ENCODE data around the gene TARS3.

TARS3 gene

DNA sequence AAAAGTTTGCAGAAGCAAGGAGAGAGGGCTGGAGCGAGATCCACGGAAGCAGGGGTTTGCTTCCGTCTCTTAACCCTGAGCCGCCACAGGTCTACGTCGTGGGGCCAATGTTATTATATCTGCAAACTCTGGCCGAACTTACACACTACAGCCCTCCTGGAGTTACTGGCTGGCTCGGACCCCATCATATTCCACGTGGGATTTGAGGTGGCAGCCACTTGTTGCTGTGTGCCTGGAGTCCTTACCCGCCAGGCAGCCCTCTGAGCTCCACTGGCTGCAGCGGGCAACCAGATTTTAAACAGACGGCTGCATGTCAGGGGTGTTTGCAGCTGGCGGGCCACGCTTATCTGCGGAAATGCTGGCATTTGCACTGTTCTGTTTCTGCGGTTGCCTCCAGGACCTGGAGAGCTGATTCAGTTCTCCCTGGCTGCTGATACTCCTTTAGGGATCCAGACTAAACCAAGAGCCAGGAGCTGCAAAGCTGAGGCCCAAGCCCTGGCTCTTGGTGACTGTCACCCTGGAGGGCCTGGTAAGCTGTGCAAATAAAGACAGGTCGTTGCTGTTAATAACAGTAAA is 106.8 kb downstream of the TARS3 start:
- TF ChIP-seq, protein P1, sequence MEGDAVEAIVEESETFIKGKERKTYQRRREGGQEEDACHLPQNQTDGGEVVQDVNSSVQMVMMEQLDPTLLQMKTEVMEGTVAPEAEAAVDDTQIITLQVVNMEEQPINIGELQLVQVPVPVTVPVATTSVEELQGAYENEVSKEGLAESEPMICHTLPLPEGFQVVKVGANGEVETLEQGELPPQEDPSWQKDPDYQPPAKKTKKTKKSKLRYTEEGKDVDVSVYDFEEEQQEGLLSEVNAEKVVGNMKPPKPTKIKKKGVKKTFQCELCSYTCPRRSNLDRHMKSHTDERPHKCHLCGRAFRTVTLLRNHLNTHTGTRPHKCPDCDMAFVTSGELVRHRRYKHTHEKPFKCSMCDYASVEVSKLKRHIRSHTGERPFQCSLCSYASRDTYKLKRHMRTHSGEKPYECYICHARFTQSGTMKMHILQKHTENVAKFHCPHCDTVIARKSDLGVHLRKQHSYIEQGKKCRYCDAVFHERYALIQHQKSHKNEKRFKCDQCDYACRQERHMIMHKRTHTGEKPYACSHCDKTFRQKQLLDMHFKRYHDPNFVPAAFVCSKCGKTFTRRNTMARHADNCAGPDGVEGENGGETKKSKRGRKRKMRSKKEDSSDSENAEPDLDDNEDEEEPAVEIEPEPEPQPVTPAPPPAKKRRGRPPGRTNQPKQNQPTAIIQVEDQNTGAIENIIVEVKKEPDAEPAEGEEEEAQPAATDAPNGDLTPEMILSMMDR (IDR thresholded peaks at IDR 0.05; ENCODE audit: borderline replicate concordance, control extremely low read depth, extremely low read depth, insufficient read depth, missing control alignments) = no peak
- in situ Hi-C loops (cut with MboI; ENCODE audit: low sequenced_read_pairs, unreplicated experiment) = no loop called here
- DNase-seq (ENCODE audit: low spot score) = no peak

DNA sequence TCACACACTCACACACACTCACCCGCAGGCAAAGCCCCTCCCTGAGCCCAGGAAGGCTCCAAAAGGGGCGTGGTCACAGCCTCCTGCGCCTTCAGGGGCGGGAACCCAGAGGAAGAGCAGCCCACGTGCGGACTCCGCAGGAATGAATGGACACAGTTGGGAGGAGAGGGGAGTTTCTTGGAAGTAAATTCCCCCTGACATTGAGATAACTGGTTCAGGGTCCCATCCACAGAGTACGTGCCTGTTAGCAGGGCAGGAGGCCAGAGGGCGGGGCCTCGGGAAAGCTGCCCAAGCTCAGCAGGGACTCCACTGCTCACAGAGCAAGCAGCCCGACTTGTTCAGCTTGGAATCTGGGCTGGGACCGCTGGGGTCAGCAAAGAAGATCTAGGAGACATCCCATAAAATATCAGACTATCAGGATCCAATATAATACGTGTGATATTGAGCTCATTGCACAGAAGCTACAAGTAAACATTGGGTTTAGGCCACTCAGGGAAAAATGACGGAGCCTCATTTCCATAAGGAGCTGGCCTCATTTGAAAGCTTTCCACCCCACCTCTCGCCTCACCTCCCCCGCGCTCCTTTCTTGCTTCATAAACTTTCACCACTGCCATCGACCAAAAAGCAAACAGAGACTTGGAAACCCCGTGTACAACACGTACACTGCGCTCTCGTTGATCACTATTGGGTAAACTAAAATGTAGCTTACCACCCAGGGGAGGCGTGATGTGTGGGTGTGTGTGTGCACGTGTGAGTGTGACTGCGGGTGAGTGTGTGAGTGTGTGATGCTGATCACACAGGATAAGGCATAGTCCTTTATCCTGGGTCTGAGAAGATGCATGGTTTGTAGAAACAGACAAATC is 108.1 kb downstream of the TARS3 start:
- in situ Hi-C loops (cut with MboI; ENCODE audit: low sequenced_read_pairs, unreplicated experiment) = no loop called here
- DNase-seq (ENCODE audit: low spot score) = no peak
- TF ChIP-seq, protein P1 (IDR thresholded peaks at IDR 0.05; ENCODE audit: borderline replicate concordance, control extremely low read depth, extremely low read depth, insufficient read depth, missing control alignments) = no peak

DNA sequence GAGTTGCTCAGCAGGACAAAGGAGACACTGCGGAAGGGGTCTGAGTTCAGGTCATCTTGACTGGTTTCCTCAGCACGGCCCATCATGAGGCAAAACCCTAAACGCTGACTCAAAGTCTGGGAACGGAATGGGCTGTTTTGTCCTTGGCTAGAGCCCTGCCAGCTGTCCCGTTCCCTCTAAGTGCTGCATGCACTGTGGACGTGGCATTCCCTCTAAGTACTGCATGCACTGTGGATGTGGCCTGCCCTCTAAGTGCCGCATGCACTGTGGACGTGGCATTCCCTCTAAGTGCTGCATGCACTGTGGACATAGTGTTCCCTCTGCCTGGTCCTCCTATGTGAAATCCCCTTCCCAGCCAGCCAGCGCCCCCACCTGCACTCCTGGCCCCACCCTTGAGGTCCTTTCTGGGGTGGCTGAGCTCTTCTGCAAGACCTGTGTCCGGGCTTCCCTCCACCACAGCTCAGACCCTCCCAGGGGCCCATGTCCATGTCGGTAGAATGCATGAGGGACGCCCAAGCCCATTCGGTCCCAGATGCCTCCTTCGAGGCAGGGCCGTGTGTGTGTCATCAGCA is 108.8 kb downstream of the TARS3 start:
- DNase-seq (ENCODE audit: low spot score) = no peak
- in situ Hi-C loops (cut with MboI; ENCODE audit: low sequenced_read_pairs, unreplicated experiment) = no loop called here
- TF ChIP-seq, protein P1 (IDR thresholded peaks at IDR 0.05; ENCODE audit: borderline replicate concordance, control extremely low read depth, extremely low read depth, insufficient read depth, missing control alignments) = no peak

DNA sequence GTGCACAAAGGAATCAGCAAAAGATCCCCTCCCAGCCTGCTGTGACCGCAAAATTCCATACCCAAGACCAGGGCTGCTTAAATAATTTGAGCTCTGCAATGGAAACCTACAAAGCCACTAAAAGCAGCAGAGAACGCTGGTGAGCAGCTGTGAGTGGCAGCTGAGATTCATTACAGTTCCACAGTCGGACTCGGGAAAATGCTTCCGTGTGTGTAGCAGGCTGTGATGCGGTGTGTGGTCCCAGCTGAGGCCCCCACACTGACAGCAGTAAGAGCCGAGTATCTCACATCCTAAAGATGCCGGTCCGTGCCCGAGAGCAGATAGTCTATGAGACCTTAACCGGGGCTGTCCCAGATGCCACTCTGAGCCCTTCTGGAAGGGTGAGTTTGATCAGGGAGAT is 109.5 kb downstream of the TARS3 start:
- in situ Hi-C loops (cut with MboI; ENCODE audit: low sequenced_read_pairs, unreplicated experiment) = no loop called here
- TF ChIP-seq, protein P1 (IDR thresholded peaks at IDR 0.05; ENCODE audit: borderline replicate concordance, control extremely low read depth, extremely low read depth, insufficient read depth, missing control alignments) = no peak

DNA sequence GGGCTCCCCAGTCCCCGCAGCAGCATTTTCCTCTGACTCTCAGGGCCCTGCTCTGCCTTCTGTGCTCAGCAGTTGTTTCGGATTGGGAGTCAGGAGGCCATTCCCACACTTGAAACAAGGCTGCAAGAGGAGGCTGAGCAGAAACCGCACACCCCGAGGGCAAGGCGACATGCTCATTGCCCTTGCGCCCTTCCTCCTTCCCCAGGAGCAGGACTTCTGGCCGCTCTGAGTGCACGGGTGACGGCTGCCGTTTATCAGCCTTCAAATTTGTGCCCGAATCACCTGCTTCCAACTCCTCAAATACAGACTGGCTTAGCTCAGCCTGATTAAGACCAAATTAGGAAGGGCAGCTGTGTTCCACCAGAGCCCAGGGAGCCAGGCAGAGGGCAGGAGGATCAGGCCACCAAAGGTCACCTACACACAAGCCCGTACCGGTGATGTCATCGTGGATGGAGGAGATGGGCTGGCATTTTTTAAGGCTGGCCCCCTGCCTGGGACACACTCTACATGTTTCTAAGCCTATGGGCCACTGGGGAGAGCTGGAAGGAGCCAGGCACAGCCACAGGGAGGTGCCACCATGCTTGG is 110.2 kb downstream of the TARS3 start:
- TF ChIP-seq, protein P1 (IDR thresholded peaks at IDR 0.05; ENCODE audit: borderline replicate concordance, control extremely low read depth, extremely low read depth, insufficient read depth, missing control alignments) = no peak
- in situ Hi-C loops (cut with MboI; ENCODE audit: low sequenced_read_pairs, unreplicated experiment) = no loop called here
- peak; percentile 28 for DNase-seq (ENCODE audit: low spot score)

More for the DNA sequence above, 109.5 kb downstream of the TARS3 start:
- no peak for DNase-seq (ENCODE audit: low spot score)

Measured in GM13976 (cell line).